ENCODE data around the gene MUC12. TPM values are rescaled to one million over a fixed set of nuclear protein-coding genes. Genes with fewer than 3 reads are reported as not detected.
"Not testable (repeated sequence)": the region's sequence is repeated elsewhere in the genome, so short reads cannot be mapped to it uniquely, and the experiment has no call there.

The MUC12 gene
- total and polyA plus RNA-seq, 7 donors, result 0.14 to 553 (median 8.6) TPM

- DNase-seq, result no peak
- TF ChIP-seq EP300 (IDR thresholded peaks at IDR 0.05) (no peak), POLR2A (IDR thresholded peaks at IDR 0.05) (no peak), POLR2AphosphoS5 (IDR thresholded peaks at IDR 0.05) (no peak), CTCF (IDR thresholded peaks at IDR 0.05) (no peak)
- Histone ChIP-seq H3K4me1 (no peaks in the 10 kb centered on the region), H3K9me3 (no peaks in the 10 kb centered on the region), H3K36me3 (no peaks in the 10 kb centered on the region), H3K27ac (no peak overlapping the region), H3K27me3 (peaks cover 0 to 63% (median 19%) of the 10 kb centered on the region in 3 donors), H3K4me3 (no peak overlapping the region)
- 33 to 61% methylated on average over 9 of the region's 9 CpGs for WGBS, 2 donors
- intact Hi-C loops (cut with DNase I), result no loop called here
These were observed 89.0 kb downstream of the MUC12 start for GRCh38 chr7:101058355-101058754.

GRCh38 chr7:101059620-101059942 is 90.2 kb downstream of the MUC12 start:
- intact Hi-C loops (cut with DNase I), result loop anchor here (1.0 kb wide), 1 partner anchor 162 kb away; no protein-coding TSS in a partner anchor
- TF ChIP-seq CTCF (IDR thresholded peaks at IDR 0.05), result no peak
- TF ChIP-seq POLR2AphosphoS5 (IDR thresholded peaks at IDR 0.05), result no peak
- no peak for TF ChIP-seq EP300 (IDR thresholded peaks at IDR 0.05)
- TF ChIP-seq POLR2A (IDR thresholded peaks at IDR 0.05), result no peak
- H3K27ac ChIP-seq, result no peak overlapping the region
- DNase-seq, result no peak
- 31 to 37% methylated on average over 9 of the region's 9 CpGs for WGBS, 2 donors
- no peaks in the 10 kb centered on the region for H3K36me3 ChIP-seq
- H3K4me1 ChIP-seq, result no peaks in the 10 kb centered on the region
- H3K4me3 ChIP-seq, result no peak overlapping the region
- peaks cover 0 to 59% (median 19%) of the 10 kb centered on the region in 3 donors for H3K27me3 ChIP-seq
- no peaks in the 10 kb centered on the region for H3K9me3 ChIP-seq

GRCh38 chr7:101060992-101061391 is 91.6 kb downstream of the MUC12 start:
- no peak for DNase-seq
- Histone ChIP-seq H3K4me3 (no peak overlapping the region), H3K27ac (no peak overlapping the region), H3K9me3 (no peaks in the 10 kb centered on the region), H3K4me1 (no peaks in the 10 kb centered on the region), H3K36me3 (no peaks in the 10 kb centered on the region), H3K27me3 (peaks cover 0 to 69% (median 19%) of the 10 kb centered on the region in 3 donors)
- intact Hi-C loops (cut with DNase I), result loop anchor here (10.0 kb wide), 1 partner anchor 266 kb away; no protein-coding TSS in a partner anchor
- WGBS, 2 donors, result 77 to 89% methylated on average over 5 of the region's 5 CpGs
- TF ChIP-seq POLR2A (IDR thresholded peaks at IDR 0.05) (no peak), EP300 (IDR thresholded peaks at IDR 0.05) (no peak), CTCF (IDR thresholded peaks at IDR 0.05) (no peak), POLR2AphosphoS5 (IDR thresholded peaks at IDR 0.05) (no peak)

GRCh38 chr7:101064176-101064550 is 94.8 kb downstream of the MUC12 start:
- H3K36me3 ChIP-seq, H3K27ac ChIP-seq, H3K4me3 ChIP-seq, H3K4me1 ChIP-seq, DNase-seq, H3K9me3 ChIP-seq: not testable (repeated sequence)
- WGBS, 2 donors, result 65 to 72% methylated on average over 9 of the region's 9 CpGs
- H3K27me3 ChIP-seq, result peaks cover 0 to 69% (median 6%) of the 10 kb centered on the region in 3 donors
- intact Hi-C loops (cut with DNase I), result loop anchor here (10.0 kb wide), 1 partner anchor 269 kb away; no protein-coding TSS in a partner anchor

- H3K4me3 ChIP-seq, result not testable (repeated sequence)
- H3K27me3 ChIP-seq, result peaks cover 0 to 59% (median 6%) of the 10 kb centered on the region in 3 donors
These were observed 95.8 kb downstream of the MUC12 start for GRCh38 chr7:101065162-101065561.

GRCh38 chr7:101066141-101066832 is 96.9 kb downstream of the MUC12 start:
- Histone ChIP-seq H3K27me3 (peaks cover 0 to 48% (median 6%) of the 10 kb centered on the region in 3 donors), H3K4me3 (no peak overlapping the region), H3K9me3 (no peaks in the 10 kb centered on the region), H3K4me1 (no peaks in the 10 kb centered on the region), H3K27ac (no peak overlapping the region), H3K36me3 (no peaks in the 10 kb centered on the region)
- DNase-seq, result no peak
- WGBS, 2 donors, result 49 to 65% methylated on average over 15 of the region's 15 CpGs
- intact Hi-C loops (cut with DNase I), result loop anchor here (10.0 kb wide), 1 partner anchor 271 kb away; no protein-coding TSS in a partner anchor
- TF ChIP-seq POLR2A (IDR thresholded peaks at IDR 0.05) (no peak), CTCF (IDR thresholded peaks at IDR 0.05) (no peak), EP300 (IDR thresholded peaks at IDR 0.05) (no peak), POLR2AphosphoS5 (IDR thresholded peaks at IDR 0.05) (no peak)

More at GRCh38 chr7:101065162-101065561, 95.8 kb downstream of the MUC12 start:
- intact Hi-C loops (cut with DNase I), result loop anchor here (10.0 kb wide), 1 partner anchor 270 kb away; no protein-coding TSS in a partner anchor
- WGBS, 2 donors, result 80 to 83% methylated on average over 3 of the region's 3 CpGs
- H3K9me3 ChIP-seq, DNase-seq, H3K4me1 ChIP-seq, H3K36me3 ChIP-seq, H3K27ac ChIP-seq: not testable (repeated sequence)
